ENCODE data around the gene KRTAP1-1.

DNA sequence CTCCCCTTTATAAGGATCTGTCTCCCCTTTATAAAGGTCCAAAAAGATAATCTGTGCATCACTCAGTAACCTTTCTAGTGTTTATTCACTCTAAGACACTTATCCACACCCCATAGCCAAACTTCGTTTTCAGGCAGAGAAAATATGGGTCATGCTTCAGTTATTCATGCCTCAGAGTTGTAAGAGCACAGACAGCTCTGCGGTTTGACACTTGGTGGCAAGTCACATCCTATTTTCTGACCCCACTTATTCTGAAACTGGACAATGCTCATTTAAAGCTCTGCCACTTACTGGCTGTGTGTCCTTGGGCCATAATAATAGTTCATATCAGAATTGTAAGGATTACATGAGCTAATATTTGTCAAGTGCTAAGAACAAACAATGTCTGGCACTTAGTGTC lies 7.9 kb upstream of the KRTAP1-1 start:
- TF ChIP-seq EP300 (IDR thresholded peaks at IDR 0.05; ENCODE audit: borderline replicate concordance in 1 of 2, low read depth in 2 of 2, low read length in 2 of 2) = no peak
- TF ChIP-seq CTCF (IDR thresholded peaks at IDR 0.05; ENCODE audit: control extremely low read depth in 1 of 3, insufficient read depth in 1 of 3, low read depth in 1 of 3, low read length in 3 of 3) = no peak
- no peak for TF ChIP-seq EGR1 (IDR thresholded peaks at IDR 0.05; ENCODE audit: borderline replicate concordance, low read depth, low read length)
- no peak for TF ChIP-seq BRCA1 (IDR thresholded peaks at IDR 0.05; ENCODE audit: low read depth, low read length)

Data from H1 (cell line).